Upper lobe of left lung (tissue), 6 donors: ENCODE measurements around the gene EDC3. TPM values are rescaled to one million over a fixed set of nuclear protein-coding genes. Genes with fewer than 3 reads are reported as not detected.

Source experiments
- ATAC-seq, 2 donors: fragments of 200-7000 bp; cut with Tn5 transposase; one replicate each; pipeline ENCODE4 v1.9.1; 2022; ENCODE audit warnings: mild to moderate bottlenecking in 2 of 2, moderate library complexity in 2 of 2; ENCODE audit not compliant: low FRiP score in 2 of 2
- DNase-seq, 2 donors: peaks; one replicate each; pipeline ENCODE4 v3.0.0-alpha.2; 2019 to 2020
- H3K27ac ChIP-seq, 4 donors: fragments of 200-600 bp; sonication (generic); one replicate each; pipeline ENCODE4 v1.5.1; 2016 to 2019
- H3K27me3 ChIP-seq, 4 donors: fragments of 200-600 bp; sonication (generic); one replicate each; pipeline ENCODE4 v1.5.1; 2017 to 2019
- H3K36me3 ChIP-seq, 4 donors: fragments of 200-600 bp; sonication (generic); one replicate each; pipeline ENCODE4 v1.5.1; 2016 to 2019
- H3K4me1 ChIP-seq, 4 donors: fragments of 200-600 bp; sonication (generic); one replicate each; pipeline ENCODE4 v1.5.1; 2018 to 2019
- H3K4me3 ChIP-seq, 4 donors: fragments of 200-600 bp; sonication (generic); one replicate each; pipeline ENCODE4 v1.5.1; 2017 to 2019; ENCODE audit warnings: mild to moderate bottlenecking in 2 of 4, moderate library complexity in 1 of 4
- H3K9me3 ChIP-seq, 4 donors: fragments of 200-600 bp; sonication (generic); one replicate each; pipeline ENCODE4 v1.5.1; 2018 to 2019
- EP300 ChIP-seq, 4 donors: sonication (generic); formaldehyde crosslinking; IDR thresholded peaks; one replicate each; pipeline ENCODE4 v1.5.1; 2017; ENCODE audit warnings: antibody characterized with exemption in 4 of 4, control low read depth in 2 of 4
- POLR2A ChIP-seq, 4 donors: fragments of 450-650 bp; IDR thresholded peaks; one replicate each; pipeline ENCODE4 v1.5.1; 2016 to 2017; ENCODE audit warnings: antibody characterized with exemption in 4 of 4, mild to moderate bottlenecking in 2 of 4
- POLR2AphosphoS5 ChIP-seq, 2 donors: sonication (generic); formaldehyde crosslinking; IDR thresholded peaks; one replicate each; pipeline ENCODE4 v1.5.1; 2017; ENCODE audit warnings: antibody characterized with exemption in 2 of 2
- WGBS, 2 donors: methylation state at CpG; one replicate each; pipeline ENCODE4 v1.1.5; 2017 to 2018; 5-methylcytosine and 5-hydroxymethylcytosine counted together
- total RNA-seq, 6 donors: library from RNA; depleted of rRNA in 4 of 6; stranded (reverse); fragments of >200 nt in 4 of 6; gene quantifications; one replicate each; pipeline versions ENCODE4 v1.1.0 to v1.2.1, GENCODE V29; 2016 to 2021
- TF ChIP-seq, protein P1 (sequence below), 6 experiments: fragments of 450-650 bp in 4 of 6; fragments of 200-600 bp in 2 of 6; sonication (generic) in 2 of 6; IDR thresholded peaks; one replicate each; pipeline ENCODE4 v1.5.1; 2016 to 2019; ENCODE audit warnings: antibody characterized with exemption in 6 of 6
- donor health status: DM: no; HTN: no; CAD: no; lungs with moderate emphysema.
- donor health status: DM: no; HTN: yes; CAD: no; lungs with severe emphysema.

The EDC3 gene
- total RNA-seq, 6 donors from 2014 or later: 16.7 to 43.0 (median 27.7) TPM

DNA sequence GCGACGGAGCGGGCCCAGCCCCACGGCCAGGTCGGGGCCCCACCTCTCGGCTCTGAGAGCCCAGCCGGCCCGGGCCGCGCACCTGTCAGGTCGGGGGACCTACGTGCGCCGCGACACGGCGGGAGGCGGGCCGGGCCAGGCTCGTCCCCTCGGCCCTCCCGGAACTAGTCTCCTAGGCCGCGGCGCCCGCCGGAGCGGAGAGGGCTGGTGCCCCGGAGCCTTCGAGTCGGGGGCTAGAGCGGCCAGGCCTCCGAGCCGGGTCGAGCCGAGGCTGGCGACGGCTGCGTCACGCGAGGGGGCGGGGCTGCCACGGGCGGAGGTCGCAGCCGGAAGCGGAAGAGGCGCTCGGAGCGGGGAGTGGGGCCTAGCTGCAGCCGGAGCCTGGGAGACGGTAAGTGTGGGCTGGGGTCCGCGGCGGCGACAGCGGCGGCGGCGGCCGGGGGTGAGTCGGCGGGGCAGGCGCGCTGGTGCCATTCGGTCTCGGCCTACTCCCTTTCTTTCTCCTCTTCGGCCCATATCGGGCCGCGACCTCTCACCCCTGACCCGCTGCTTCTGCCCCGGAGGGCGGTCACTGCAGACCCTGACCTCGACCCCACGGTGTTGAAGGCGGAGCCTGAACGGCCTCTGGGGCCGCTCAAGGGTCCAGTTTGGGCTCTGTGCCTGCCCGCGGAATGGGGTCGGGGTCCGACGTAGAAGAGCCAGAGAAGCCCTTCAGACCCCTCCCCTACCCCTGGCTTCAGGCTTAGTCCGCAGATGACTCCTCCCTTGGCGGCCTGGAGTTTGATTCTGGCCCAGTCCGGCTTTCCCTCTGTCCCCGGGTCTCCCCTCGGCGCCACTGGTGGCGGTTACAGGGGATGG is 80.1 kb downstream of the EDC3 start, which contains the start of gene CLK3:
Gene CLK3, plus strand, starts transcription at position 329 of the 858 bp plus-strand sequence. CDS start 3,361 bp downstream, outside the sequence.
- peaks cover 22 to 53% (median 33%) of the 10 kb centered on the region in 4 donors for H3K4me1 ChIP-seq
- peak within 1 kb of the TSS; percentile 95 to 99 (median 98) for H3K27ac ChIP-seq
- peak within 1 kb of the TSS; percentile 84 to 99 (median 87) for H3K4me3 ChIP-seq
- peaks cover 13 to 23% (median 17%) of the 10 kb centered on the region in 4 donors for H3K36me3 ChIP-seq
- WGBS, 2 donors: 0 to 1% methylated on average over 7 to 40 of the region's 91 CpGs
- ATAC-seq (peak; percentile 90 to 93), DNase-seq (peak; percentile 97 to 100)
- H3K9me3 ChIP-seq: no peaks in the 10 kb centered on the region
- TF ChIP-seq EP300 (IDR thresholded peaks at IDR 0.05) (peak in 1 of 4 donors; percentile 66), POLR2A (IDR thresholded peaks at IDR 0.05) (peak in 3 of 4 donors; percentile 74 to 94 (median 81)), POLR2AphosphoS5 (IDR thresholded peaks at IDR 0.05) (peak; percentile 91 to 95)
- TF ChIP-seq, protein P1, sequence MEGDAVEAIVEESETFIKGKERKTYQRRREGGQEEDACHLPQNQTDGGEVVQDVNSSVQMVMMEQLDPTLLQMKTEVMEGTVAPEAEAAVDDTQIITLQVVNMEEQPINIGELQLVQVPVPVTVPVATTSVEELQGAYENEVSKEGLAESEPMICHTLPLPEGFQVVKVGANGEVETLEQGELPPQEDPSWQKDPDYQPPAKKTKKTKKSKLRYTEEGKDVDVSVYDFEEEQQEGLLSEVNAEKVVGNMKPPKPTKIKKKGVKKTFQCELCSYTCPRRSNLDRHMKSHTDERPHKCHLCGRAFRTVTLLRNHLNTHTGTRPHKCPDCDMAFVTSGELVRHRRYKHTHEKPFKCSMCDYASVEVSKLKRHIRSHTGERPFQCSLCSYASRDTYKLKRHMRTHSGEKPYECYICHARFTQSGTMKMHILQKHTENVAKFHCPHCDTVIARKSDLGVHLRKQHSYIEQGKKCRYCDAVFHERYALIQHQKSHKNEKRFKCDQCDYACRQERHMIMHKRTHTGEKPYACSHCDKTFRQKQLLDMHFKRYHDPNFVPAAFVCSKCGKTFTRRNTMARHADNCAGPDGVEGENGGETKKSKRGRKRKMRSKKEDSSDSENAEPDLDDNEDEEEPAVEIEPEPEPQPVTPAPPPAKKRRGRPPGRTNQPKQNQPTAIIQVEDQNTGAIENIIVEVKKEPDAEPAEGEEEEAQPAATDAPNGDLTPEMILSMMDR (IDR thresholded peaks at IDR 0.05): peak in 2 of 6 experiments; percentile 6 to 7
- no peaks in the 10 kb centered on the region for H3K27me3 ChIP-seq

DNA sequence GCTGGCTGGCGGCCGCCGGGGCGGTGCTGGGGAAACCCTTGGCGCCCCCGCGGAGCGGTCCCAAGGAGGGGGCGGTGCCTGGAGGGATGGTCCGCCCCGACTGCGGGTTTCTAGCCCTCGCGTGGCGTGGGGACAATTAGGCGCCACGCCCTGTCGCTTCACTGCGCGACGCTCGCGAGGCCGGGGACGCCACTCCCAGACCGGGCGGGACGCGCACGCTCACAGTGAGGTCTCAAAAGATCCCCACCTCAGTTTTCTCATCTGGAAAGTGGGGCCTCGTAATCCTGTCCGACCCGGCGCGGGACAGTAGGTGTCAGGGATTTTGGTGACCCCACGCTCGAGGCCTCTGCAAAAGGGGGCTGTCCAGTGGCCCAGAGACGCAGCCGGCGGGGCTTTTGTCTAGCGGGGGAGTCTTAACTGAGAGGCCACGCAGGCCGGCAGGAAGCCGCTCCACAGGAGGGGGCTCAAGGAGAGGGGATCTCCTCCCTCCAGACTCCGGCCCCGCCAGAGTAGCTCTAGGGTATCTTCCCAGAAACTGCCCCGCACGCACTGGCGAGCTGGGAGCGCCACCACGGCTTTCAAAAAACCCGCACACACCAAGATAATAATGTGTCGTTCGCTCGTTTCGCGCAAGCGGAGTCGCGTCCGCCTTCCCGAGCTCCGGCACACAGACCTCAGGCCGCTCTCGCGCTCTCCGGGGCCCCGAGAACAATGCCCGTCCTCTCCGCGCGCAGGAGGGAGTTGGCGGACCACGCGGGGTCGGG is 80.9 kb downstream of the EDC3 start:
- DNase-seq (peak; percentile 91 to 97), ATAC-seq (peak; percentile 84 to 91)
- peak overlapping the region; percentile 74 to 99 (median 84) for H3K4me3 ChIP-seq
- peaks cover 5 to 15% (median 9%) of the 10 kb centered on the region in 4 donors for H3K36me3 ChIP-seq
- no peaks in the 10 kb centered on the region for H3K27me3 ChIP-seq
- no peaks in the 10 kb centered on the region for H3K9me3 ChIP-seq
- H3K27ac ChIP-seq: peak overlapping the region; percentile 95 to 99 (median 98)
- 0 to 5% methylated on average over 4 to 68 of the region's 76 CpGs for whole genome bisulfite sequencing, 2 donors
- no peak for TF ChIP-seq EP300 (IDR thresholded peaks at IDR 0.05)
- TF ChIP-seq, protein P1 (IDR thresholded peaks at IDR 0.05): no peak
- TF ChIP-seq POLR2AphosphoS5 (IDR thresholded peaks at IDR 0.05): peak in 1 of 2 donors; percentile 70
- TF ChIP-seq POLR2A (IDR thresholded peaks at IDR 0.05): peak in 2 of 4 donors; percentile 43 to 48
- H3K4me1 ChIP-seq: peaks cover 22 to 53% (median 29%) of the 10 kb centered on the region in 4 donors

DNA sequence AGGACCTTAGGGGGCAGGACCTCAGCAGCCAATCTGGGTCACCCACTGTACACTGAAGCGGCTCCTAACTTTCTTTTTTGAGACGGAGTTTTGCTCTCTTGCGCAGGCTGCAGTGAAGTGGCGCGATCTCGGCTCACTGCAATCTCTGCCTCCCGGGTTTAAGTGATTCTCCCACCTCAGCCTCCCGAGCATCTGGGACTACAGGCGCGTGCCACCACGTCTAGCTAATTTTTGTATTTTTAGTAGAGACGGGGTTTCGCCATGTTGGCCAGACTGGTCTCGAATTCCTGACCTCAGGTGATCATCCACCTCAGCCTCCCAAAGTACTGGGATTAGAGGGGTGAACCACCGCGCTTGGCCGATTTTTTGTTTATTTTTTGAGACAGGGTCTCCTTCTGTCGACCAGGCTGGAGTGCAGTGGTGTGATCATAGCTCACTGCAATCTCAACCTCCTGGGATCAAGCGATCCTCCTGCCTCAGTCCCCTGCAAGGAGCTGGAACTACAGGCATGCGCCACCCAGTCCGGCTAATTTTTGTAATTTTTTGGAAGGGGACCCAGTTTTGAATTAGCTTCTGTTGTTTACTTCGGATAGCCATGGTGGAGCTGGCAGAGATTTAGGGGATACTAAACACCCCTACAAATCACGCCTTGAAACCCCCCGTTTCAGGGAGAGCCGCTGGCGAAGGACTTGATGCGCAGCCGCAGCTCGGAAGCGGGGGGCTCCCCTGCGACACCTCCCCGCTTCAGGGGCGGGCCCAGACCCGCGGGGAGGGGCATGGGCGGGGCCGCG is 81.7 kb downstream of the EDC3 start:
- Histone ChIP-seq H3K36me3 (peaks cover 0 to 7% (median 1%) of the 10 kb centered on the region in 4 donors), H3K27me3 (no peaks in the 10 kb centered on the region), H3K4me1 (peaks cover 22 to 45% (median 29%) of the 10 kb centered on the region in 4 donors), H3K4me3 (peak overlapping the region; percentile 74 to 99 (median 84)), H3K9me3 (no peaks in the 10 kb centered on the region), H3K27ac (peak overlapping the region; percentile 95 to 99 (median 98))
- 36 to 62% methylated on average over 25 to 38 of the region's 38 CpGs for WGBS, 2 donors
- ATAC-seq (no peak), DNase-seq (no peak)
- TF ChIP-seq POLR2AphosphoS5 (IDR thresholded peaks at IDR 0.05) (no peak), EP300 (IDR thresholded peaks at IDR 0.05) (no peak)
- TF ChIP-seq, protein P1 (IDR thresholded peaks at IDR 0.05): peak in 1 of 6 experiments; percentile 7
